HG03139 (cell line): ENCODE data around the gene EXPH5.

Experiments used
- ATAC-seq: cut with Tn5 transposase; IDR thresholded peaks from one replicate; pipeline ENCODE4 v1.9.1; 2021; ENCODE audit not compliant: unreplicated experiment

EXPH5 gene

DNA sequence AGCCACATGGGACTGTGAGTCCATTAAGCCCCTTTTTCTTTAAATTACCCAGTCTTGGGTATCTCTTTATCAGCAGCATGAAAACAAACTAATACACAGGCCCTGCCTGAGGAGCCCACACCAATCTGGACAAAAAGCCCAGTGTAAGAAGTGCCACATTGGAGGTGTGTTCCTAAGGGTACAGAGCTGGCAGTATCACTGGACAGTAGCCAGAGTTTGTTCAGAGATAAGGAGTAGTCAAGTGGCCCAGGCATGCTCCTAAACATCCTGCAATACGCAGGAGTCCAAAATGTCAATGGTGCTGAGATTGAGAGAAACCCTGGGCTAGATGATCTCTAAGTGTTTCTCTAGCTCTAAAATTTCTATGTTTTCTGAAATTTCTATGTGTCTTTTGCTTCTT is 68.4 kb downstream of the EXPH5 start:
- no peak for ATAC-seq

DNA sequence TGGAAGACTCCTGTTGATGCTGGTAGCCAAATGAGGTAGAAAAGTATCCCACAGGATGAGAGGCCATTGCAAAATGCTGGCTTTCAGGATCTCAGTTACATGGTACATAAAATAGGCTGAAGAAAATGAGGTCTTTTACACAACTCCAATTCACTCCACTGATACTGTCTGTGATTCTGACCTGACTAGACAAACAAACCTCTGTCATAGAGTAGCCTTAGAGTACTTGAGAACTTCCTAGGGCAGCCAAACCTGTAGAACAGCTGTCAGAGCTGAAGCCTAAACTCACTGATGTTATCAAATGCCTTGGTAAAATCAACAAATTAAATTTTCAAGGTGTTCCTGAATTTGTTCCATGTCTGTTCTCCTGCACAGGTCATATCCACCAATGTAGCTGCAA is 69.1 kb downstream of the EXPH5 start:
- no peak for ATAC-seq

- no peak for ATAC-seq
These were observed 71.2 kb downstream of the EXPH5 start for GRCh38 chr11:108522318-108522717.

DNA sequence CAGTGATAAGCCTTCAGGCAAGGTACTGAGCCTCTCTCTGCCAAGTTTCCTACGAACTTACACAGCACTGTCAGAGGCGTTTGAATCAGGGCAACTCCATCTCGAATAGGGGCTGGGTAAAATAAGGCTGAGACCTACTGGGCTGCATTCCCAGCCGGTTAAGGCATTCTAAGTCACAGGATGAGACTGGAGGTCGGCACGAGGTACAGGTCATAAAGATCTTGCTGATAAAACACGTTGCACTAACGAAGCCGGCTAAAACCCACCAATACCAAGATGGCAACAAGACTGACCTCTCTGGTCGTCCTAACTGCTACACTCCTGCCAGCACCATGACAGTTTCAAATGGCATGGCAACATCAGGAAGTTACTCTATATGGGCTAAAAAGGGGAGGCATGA is 75.0 kb downstream of the EXPH5 start:
- ATAC-seq: no peak

DNA sequence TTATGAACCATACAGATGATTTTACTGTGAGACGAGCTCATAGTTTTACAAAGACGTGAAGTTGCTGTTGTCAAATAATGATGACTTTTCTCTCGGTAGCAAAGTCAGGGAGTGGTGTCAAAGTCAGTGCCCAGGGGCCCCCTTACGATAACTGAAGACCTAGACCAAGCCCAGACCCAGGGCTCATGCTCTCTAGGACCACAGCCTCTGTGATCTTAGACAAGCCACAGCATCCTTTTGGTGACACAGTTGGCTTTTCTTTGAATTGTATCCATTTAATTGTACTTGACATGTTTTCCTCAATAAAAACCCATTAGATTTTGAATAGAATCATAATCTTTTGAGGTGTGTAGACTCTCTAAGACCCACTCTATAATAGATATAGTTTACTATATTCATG is 77.4 kb downstream of the EXPH5 start:
- ATAC-seq: no peak

- ATAC-seq: no peak
These were observed 80.9 kb downstream of the EXPH5 start for GRCh38 chr11:108512708-108513107.

GRCh38 chr11:108511851-108512474 is 81.6 kb downstream of the EXPH5 start:
- ATAC-seq: no peak

DNA sequence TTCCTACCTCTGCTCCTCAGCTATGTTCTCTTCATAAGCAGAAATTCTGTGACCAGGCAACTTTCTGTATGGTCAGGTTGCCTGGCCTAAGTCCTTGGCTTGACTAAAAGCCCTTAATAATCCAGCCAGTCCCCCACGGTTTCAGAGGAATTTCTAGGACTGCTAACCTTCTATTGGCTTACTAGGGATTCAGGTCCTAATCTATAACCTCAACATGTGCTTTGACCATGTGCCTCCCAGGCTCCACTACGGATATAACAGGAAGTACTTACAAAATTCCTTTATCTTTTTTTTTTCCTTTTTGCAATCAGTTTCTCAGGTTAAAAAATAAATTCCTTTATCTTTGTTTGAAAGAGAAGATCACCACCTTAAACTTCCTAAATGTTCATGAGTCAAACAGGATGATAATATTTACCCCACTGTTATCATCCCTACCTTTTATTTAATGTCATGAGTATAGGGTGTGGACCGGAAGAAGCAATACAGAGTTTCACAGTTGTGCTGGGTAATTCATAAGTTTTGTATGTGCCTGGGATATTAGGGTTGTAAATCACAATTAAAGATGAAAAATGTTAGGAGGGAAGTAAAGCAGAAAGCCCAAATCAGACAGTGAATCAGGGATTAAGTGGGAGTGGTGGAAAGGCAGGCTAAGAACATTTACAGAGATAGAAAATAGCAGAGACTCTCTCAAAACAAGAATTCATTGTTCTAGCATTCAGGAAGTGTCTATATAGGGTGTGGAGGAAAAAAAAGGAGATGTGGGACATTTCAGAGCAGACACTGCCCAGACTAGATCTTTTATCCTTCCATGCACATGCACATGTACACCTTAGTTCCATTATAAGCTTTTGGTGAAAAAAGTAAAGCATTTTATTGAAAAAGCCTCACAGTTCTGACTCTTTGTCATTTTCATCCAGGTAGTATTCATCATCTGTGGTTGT is 84.6 kb downstream of the EXPH5 start:
- ATAC-seq: no peak

GRCh38 chr11:108501396-108501795 is 92.2 kb downstream of the EXPH5 start:
- no peak for ATAC-seq

GRCh38 chr11:108500721-108501120 is 92.8 kb downstream of the EXPH5 start:
- no peak for ATAC-seq

DNA sequence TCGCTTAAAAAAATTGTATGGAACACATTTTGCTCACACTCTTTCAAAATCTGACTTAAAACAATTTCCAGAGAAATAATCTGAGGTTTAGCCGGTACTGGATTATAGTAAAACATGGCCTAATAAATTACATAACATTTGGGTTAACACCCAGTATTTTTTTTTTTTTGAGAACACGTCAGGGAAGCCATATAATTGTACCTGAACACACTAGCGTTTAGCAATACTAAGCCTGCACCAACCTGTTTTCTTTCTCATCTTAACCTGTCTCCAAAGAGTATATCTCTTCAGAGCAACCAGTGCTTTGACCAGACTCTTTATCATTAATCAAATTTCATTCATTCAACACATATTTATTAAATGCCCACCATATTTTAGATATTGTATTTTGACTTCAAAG is 93.4 kb downstream of the EXPH5 start:
- ATAC-seq: no peak

- no peak for ATAC-seq
These were observed 94.7 kb downstream of the EXPH5 start for GRCh38 chr11:108498816-108499408.

GRCh38 chr11:108498046-108498815 is 95.3 kb downstream of the EXPH5 start, which contains the start of gene POGLUT3:
Gene POGLUT3, minus strand, starts transcription at chr11:108498384. Its CDS starts 18 bp downstream, at chr11:108498366.
- ATAC-seq: peak; percentile 52

DNA sequence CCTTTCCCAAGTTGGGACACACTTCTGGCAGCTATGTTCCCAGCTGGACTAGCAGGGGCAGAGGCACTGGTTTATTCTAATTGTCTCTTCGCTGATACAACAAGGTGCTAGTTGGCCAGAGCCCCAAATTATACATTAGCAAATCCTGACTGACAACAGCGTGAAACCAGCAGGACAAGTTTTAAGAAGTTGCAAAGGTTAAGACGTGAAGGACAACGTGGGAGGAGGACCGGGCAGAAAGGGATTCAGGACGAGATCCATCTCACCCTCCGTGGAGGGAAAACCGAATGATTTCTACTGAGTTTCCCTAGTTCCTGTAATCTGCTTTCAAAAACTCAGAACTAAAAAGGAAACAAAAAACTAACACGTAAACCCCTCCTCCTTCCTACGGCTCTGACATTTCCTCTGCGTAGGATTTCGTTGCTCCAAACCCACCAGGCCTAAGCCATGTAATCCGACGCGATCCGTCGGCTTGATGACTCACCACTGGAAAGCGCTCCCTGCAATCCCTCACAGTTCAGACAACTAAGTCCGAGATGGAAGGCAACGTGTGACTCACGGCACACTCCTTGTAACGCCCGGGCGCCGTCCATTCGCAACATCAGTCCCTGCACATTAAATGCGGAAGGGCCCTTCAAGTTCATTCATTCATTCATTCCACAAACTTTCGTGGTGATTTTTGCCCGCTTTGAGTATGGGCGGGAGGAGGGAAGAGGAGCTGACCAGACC is 96.1 kb downstream of the EXPH5 start:
- ATAC-seq: peak; percentile 46

GRCh38 chr11:108496643-108497256 is 96.8 kb downstream of the EXPH5 start:
- ATAC-seq: no peak

DNA sequence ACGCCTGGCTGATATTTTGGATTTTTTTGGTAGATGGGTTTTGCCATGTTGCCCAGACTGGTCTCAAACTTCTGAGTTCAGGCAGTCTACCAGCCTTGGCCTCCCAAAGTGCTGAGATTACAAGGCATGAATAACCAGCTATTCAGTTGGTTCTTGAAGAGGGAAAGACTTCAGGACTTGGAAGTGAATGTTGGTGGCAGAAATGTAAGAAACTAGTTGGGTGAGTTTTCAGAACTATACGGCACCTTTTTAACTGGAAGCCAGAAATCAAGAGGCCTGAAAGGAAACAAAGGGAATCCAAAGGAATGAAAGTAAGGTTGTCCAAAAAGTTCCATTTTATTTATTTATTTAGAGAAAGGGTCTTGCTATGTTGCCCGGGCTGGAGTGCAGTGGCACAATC is 98.2 kb downstream of the EXPH5 start:
- no peak for ATAC-seq

DNA sequence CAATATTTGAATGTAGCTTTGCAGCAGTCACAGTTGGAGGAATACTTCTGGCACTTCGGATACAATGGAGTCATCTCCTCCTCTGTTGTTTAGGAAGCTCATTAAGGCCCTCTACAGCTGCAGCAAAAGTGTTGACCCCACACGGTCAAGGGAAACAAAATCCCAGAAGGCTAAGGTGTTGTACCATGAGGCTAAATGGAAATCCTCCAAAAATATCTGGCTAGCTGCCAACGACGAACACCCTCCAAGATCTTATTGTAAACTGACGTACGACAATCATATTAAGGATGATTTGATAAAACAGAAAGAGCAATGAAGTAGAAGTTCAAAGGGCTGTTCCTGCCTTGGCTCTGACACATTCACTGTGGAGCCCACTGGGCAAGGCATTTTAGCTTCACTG is 99.4 kb downstream of the EXPH5 start:
- no peak for ATAC-seq

DNA sequence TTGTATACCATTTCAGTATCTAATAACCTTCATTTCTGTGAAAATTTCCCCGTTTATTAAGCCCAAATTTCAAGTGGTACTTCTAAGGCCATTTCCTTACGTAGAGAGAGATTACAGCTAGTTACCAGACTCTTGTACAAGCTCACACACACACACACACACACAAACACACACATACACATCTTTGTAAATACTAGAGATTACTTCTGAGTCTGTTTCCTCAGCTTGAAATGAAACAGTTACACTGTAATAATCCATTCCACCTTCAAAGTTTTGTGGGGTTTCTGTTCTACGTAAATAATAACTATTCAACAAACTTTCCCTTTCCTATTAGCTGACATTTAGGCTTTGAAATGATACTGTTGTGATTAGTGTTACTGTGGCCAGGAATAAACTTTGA is 101.6 kb downstream of the EXPH5 start:
- no peak for ATAC-seq

GRCh38 chr11:108486828-108487227 is 106.7 kb downstream of the EXPH5 start:
- no peak for ATAC-seq

- no peak for ATAC-seq
These were observed 107.2 kb downstream of the EXPH5 start for GRCh38 chr11:108486331-108486730.
